HL-60 (cell line): ENCODE data around the gene ATP11A.

Experiments
- DNase-seq, 2 experiments: peaks; one replicate each; pipeline ENCODE4 v3.0.0-alpha.2; 2010 to 2020; ENCODE audit warnings: low read depth in 1 of 2, low spot score in 1 of 2
- H3K27ac ChIP-seq: fragments of 250-450 bp; sonication (Bioruptor Pico); replicated peaks from 2 replicates; pipeline ENCODE4 v1.5.1; 2020; ENCODE audit warnings: mild to moderate bottlenecking, moderate library complexity
- H3K27me3 ChIP-seq: fragments of 250-450 bp; sonication (Bioruptor Pico); 2 replicates; pipeline ENCODE4 v1.5.1; 2021; ENCODE audit warnings: mild to moderate bottlenecking, moderate library complexity; ENCODE audit not compliant: insufficient read depth, poor library complexity, severe bottlenecking
- H3K4me3 ChIP-seq: replicated peaks from 2 replicates; pipeline ENCODE4 v1.5.1; 2011; ENCODE audit warnings: mild to moderate bottlenecking, control low read depth, low read length; ENCODE audit not compliant: insufficient read depth
- GABPA ChIP-seq: IDR thresholded peaks from 2 replicates; pipeline ENCODE4 v1.6.1; 2012; ENCODE audit warnings: low read depth
- POLR2AphosphoS5 ChIP-seq: IDR thresholded peaks from 2 replicates; pipeline ENCODE4 v1.6.1; 2012; ENCODE audit warnings: low read depth
- SPI1 ChIP-seq: IDR thresholded peaks from 2 replicates; pipeline ENCODE4 v1.6.1; 2012; ENCODE audit warnings: low read depth, mild to moderate bottlenecking, borderline replicate concordance
- TF ChIP-seq, protein P1 (sequence below): IDR thresholded peaks from one replicate; pipeline ENCODE4 v1.5.1; 2011; ENCODE audit warnings: low read length, control low read depth, inconsistent platforms; ENCODE audit not compliant: insufficient read depth
- TF ChIP-seq, protein P2 (sequence below): IDR thresholded peaks from 2 replicates; pipeline ENCODE4 v1.6.1; 2012; ENCODE audit warnings: low read depth; ENCODE audit not compliant: insufficient replicate concordance

Gene ATP11A

DNA sequence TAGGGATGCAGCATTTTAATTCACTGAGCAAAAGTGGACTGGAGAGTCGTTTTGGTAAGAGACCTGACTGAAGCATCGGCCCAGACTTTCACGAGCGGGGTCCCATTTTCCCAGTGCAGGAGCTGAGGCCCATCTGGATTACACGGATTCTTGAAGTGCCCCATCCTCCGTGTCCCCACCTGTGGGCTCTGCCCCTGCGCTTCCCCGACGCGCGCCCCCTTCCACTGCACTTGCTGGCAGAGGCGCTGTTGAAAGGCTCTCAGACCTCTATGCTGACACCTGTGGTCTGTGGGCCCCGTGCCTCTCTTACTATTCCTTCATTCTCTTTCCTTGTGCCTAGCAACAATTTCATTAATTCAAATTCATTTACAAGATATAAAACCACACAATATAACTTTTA is 228.9 kb downstream of the ATP11A start:
- no peak overlapping the region for H3K4me3 ChIP-seq
- DNase-seq = no peak
- TF ChIP-seq POLR2AphosphoS5 (no peak), GABPA (no peak)
- TF ChIP-seq, protein P1, sequence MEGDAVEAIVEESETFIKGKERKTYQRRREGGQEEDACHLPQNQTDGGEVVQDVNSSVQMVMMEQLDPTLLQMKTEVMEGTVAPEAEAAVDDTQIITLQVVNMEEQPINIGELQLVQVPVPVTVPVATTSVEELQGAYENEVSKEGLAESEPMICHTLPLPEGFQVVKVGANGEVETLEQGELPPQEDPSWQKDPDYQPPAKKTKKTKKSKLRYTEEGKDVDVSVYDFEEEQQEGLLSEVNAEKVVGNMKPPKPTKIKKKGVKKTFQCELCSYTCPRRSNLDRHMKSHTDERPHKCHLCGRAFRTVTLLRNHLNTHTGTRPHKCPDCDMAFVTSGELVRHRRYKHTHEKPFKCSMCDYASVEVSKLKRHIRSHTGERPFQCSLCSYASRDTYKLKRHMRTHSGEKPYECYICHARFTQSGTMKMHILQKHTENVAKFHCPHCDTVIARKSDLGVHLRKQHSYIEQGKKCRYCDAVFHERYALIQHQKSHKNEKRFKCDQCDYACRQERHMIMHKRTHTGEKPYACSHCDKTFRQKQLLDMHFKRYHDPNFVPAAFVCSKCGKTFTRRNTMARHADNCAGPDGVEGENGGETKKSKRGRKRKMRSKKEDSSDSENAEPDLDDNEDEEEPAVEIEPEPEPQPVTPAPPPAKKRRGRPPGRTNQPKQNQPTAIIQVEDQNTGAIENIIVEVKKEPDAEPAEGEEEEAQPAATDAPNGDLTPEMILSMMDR = no peak
- H3K27ac ChIP-seq = no peak overlapping the region
- H3K27me3 ChIP-seq = peaks cover 2% of the 10 kb centered on the region

DNA sequence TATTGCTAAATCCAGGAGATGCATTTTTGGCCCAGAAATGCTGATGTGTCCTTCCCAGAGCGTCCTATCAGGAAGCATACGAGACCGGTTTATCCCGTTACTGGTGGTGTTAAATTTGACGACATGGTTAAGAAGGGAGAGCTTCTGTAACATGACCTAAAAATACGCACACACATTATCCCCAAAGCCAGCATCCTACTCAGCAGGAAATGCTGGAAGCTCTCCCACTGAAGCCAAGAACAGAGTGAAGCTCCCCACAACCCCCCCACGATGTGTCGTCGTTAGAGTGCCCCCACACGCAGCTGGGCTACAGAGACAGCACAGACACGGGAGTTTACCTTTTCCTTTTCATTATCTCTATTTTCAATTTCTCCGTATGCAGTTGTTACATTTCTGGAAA is 234.1 kb downstream of the ATP11A start:
- H3K27me3 ChIP-seq = peaks cover 18% of the 10 kb centered on the region
- TF ChIP-seq, protein P2, sequence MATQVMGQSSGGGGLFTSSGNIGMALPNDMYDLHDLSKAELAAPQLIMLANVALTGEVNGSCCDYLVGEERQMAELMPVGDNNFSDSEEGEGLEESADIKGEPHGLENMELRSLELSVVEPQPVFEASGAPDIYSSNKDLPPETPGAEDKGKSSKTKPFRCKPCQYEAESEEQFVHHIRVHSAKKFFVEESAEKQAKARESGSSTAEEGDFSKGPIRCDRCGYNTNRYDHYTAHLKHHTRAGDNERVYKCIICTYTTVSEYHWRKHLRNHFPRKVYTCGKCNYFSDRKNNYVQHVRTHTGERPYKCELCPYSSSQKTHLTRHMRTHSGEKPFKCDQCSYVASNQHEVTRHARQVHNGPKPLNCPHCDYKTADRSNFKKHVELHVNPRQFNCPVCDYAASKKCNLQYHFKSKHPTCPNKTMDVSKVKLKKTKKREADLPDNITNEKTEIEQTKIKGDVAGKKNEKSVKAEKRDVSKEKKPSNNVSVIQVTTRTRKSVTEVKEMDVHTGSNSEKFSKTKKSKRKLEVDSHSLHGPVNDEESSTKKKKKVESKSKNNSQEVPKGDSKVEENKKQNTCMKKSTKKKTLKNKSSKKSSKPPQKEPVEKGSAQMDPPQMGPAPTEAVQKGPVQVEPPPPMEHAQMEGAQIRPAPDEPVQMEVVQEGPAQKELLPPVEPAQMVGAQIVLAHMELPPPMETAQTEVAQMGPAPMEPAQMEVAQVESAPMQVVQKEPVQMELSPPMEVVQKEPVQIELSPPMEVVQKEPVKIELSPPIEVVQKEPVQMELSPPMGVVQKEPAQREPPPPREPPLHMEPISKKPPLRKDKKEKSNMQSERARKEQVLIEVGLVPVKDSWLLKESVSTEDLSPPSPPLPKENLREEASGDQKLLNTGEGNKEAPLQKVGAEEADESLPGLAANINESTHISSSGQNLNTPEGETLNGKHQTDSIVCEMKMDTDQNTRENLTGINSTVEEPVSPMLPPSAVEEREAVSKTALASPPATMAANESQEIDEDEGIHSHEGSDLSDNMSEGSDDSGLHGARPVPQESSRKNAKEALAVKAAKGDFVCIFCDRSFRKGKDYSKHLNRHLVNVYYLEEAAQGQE = no peak
- TF ChIP-seq, protein P1 = no peak
- TF ChIP-seq SPI1 = no peak
- TF ChIP-seq POLR2AphosphoS5 = no peak
- TF ChIP-seq GABPA = no peak
- no peak overlapping the region for H3K4me3 ChIP-seq
- no peak for DNase-seq
- H3K27ac ChIP-seq = no peak overlapping the region

DNA sequence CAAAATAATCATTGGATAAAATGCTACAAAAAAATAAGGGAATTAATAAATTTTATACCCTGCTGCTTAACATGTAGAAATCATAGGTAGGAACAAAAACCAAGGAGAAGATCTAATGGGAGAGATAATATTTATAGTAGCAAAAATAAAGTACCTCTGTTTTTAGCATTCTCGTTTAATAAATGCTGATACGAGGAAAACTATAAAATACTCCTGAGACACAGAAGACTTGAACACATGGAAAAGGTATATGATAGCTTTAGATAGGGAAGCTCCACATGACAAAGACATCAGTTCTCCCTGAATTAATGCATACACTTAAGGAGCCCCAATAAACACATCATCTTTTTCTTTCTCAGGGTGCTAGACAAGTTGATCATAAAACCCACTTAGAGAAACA is 234.5 kb downstream of the ATP11A start:
- no peak for DNase-seq
- peaks cover 20% of the 10 kb centered on the region for H3K27me3 ChIP-seq
- TF ChIP-seq SPI1 (no peak), GABPA (no peak), POLR2AphosphoS5 (no peak)
- TF ChIP-seq, protein P2 = no peak
- TF ChIP-seq, protein P1 = no peak
- H3K4me3 ChIP-seq = no peak overlapping the region
- no peak overlapping the region for H3K27ac ChIP-seq

DNA sequence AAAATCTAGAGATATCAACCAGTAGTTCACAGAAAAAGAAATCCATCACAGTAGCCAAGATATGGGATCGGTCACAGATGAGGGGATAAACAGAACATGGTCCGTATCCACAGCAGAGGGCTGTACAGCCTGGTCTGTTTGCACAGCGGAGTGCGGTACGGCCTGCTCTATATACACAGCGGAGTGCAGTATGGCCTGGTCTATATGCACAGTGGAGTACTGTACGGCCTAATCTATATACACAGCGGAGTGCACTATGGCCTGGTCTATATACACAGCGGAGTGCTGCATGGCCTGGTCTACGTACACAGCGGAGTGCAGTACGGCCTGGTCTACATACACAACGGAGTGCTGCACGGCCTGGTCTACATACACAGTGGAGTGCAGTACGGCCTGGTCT is 236.2 kb downstream of the ATP11A start:
- Histone ChIP-seq H3K27ac (no peak overlapping the region), H3K27me3 (peaks cover 33% of the 10 kb centered on the region), H3K4me3 (no peak overlapping the region)
- TF ChIP-seq SPI1 = no peak
- DNase-seq = no peak
